ENCODE data around the gene THOP1. TPM values are rescaled to one million over a fixed set of nuclear protein-coding genes. Genes with fewer than 3 reads are reported as not detected.

Gene THOP1
- total RNA-seq = 10 to 100 TPM; 23.8 to 70.5 TPM
- polyA plus RNA-seq = 10 to 100 TPM; 58.7 to 71.9 TPM
- long read RNA-seq, donor 1, full-length matches to known transcripts = 6 of 6 reads
- long read RNA-seq, donor 1, partial matches to known transcripts = 0 of 6 reads
- long read RNA-seq, donor 1, other reads (novel, unspliced or antisense) = 0 of 6 reads
- long read RNA-seq, donor 2 = 0 reads
- long read RNA-seq, donor 3, full-length matches to known transcripts = 1 of 1 reads
- long read RNA-seq, donor 3, partial matches to known transcripts = 0 of 1 reads
- long read RNA-seq, donor 3, other reads (novel, unspliced or antisense) = 0 of 1 reads
- long read RNA-seq, donor 4, partial matches to known transcripts = 5 of 5 reads
- long read RNA-seq, donor 4, other reads (novel, unspliced or antisense) = 0 of 5 reads
- long read RNA-seq, donor 5, partial matches to known transcripts = 0 of 1 reads
- long read RNA-seq, donor 5, other reads (novel, unspliced or antisense) = 0 of 1 reads

DNA sequence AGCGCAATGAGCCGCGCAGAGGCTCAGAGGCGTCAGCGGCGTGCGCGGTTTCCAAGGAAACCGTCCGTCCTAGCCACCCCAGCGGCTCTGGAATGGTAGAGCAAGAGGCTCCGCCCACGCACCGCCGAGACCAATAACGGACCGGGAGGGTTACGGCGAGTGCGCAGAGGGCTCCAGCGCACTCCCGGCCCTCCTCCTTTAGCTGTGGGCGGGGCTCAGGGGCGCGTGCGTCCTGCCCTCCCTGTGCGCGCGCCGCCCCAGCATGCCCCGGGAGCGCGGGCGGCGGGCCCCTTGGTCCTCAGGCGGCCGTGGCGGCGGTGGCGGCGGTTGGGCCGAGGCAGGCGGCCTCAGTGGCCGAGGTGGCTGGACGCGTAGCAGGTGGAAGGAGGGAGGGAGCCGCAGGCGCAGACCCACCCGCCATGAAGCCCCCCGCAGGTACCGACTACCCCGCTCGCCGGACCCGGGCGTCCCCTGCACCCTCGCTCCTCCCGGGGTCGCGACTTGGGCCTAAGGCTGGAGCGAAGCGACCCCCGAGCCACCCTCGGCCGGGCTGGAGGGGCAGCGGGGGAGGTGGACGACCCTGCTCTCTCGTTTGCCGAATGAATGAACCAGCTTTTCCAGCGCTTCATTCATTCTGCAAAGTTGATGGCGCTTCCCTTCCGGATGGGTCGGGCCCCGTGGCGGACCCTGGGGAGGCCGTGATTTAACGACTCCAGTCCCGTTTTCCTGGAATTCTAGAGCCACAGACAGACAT, at the start of gene THOP1:
THOP1 (plus strand) TSS at position 260 of the 754 bp plus-strand sequence; CDS start at position 420, 160 bp downstream.
- WGBS, 2 donors = 0% methylated on average over 67 to 78 of the region's 78 CpGs
- Histone ChIP-seq H3K36me3 (ENCODE audit: control insufficient read depth in 4 of 4, insufficient read depth in 4 of 4, low read length in 4 of 4) (peaks cover 0 to 9% (median 0%) of the 10 kb centered on the region in 4 donors), H3K27ac (ENCODE audit: low read depth in 1 of 2, low read length in 1 of 2) (peak within 1 kb of the TSS; percentile 51 to 65), H3K4me1 (ENCODE audit: control insufficient read depth in 5 of 5, insufficient read depth in 5 of 5, low read length in 5 of 5) (peaks cover 9 to 25% (median 16%) of the 10 kb centered on the region in 5 donors), H3K9me3 (ENCODE audit: control insufficient read depth in 4 of 4, insufficient read depth in 3 of 4, low read length in 3 of 4) (no peaks in the 10 kb centered on the region), H3K27me3 (ENCODE audit: control insufficient read depth in 3 of 3, insufficient read depth in 3 of 3, low read length in 2 of 3) (no peaks in the 10 kb centered on the region), H3K9ac (ENCODE audit: insufficient read depth in 1 of 2, low read length in 2 of 2) (peak within 1 kb of the TSS; percentile 45 to 63), H3K4me3 (peak within 1 kb of the TSS; percentile 77)
- DNase-seq (peak; percentile 99), ATAC-seq (ENCODE audit: insufficient read depth, low FRiP score) (peak; percentile 91)
- TF ChIP-seq, protein P1, sequence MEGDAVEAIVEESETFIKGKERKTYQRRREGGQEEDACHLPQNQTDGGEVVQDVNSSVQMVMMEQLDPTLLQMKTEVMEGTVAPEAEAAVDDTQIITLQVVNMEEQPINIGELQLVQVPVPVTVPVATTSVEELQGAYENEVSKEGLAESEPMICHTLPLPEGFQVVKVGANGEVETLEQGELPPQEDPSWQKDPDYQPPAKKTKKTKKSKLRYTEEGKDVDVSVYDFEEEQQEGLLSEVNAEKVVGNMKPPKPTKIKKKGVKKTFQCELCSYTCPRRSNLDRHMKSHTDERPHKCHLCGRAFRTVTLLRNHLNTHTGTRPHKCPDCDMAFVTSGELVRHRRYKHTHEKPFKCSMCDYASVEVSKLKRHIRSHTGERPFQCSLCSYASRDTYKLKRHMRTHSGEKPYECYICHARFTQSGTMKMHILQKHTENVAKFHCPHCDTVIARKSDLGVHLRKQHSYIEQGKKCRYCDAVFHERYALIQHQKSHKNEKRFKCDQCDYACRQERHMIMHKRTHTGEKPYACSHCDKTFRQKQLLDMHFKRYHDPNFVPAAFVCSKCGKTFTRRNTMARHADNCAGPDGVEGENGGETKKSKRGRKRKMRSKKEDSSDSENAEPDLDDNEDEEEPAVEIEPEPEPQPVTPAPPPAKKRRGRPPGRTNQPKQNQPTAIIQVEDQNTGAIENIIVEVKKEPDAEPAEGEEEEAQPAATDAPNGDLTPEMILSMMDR (IDR thresholded peaks at IDR 0.05; ENCODE audit: control extremely low read depth, extremely low read depth) = no peak

DNA sequence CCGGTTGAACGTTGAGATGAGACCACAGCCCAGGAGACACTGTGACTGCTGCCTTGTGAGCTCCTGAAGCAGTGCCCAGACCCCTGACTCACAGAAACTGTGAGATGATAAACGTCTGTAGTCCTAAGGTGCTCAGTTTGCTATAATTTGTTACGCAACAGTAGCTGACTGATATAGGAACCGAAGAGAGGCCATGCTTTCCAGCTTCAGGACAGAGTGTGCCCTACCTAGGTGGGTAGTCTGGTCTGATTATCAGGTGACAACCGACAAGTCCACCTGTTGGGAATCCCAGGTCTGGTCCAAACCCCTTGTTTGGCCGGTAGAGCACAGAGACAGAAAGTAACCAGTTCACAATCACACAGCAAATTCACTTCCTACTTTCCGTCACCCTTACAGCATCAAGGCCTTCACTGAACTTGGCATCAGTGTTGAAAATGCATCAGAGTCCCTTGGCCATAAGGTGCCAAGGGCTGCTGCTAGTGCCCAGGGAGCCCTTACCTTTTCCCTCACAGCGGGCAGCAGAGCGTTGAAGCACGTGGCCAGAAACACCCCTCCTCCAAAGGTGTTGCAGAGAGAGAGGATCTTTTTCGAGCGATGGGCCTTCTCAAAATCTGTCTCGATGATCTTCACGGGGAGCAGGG, 48.6 kb upstream of the THOP1 start:
- peaks cover 0 to 35% (median 15%) of the 10 kb centered on the region in 4 donors for H3K36me3 ChIP-seq (ENCODE audit: control insufficient read depth in 4 of 4, insufficient read depth in 4 of 4, low read length in 4 of 4)
- no peak for ATAC-seq (ENCODE audit: insufficient read depth, low FRiP score)
- no peak overlapping the region for H3K9ac ChIP-seq (ENCODE audit: insufficient read depth in 1 of 2, low read length in 2 of 2)
- DNase-seq = no peak
- TF ChIP-seq, protein P1 (IDR thresholded peaks at IDR 0.05; ENCODE audit: control extremely low read depth, extremely low read depth) = no peak
- no peak overlapping the region for H3K4me3 ChIP-seq
- peaks cover 0 to 4% (median 1%) of the 10 kb centered on the region in 4 donors for H3K9me3 ChIP-seq (ENCODE audit: control insufficient read depth in 4 of 4, insufficient read depth in 3 of 4, low read length in 3 of 4)
- H3K4me1 ChIP-seq (ENCODE audit: control insufficient read depth in 5 of 5, insufficient read depth in 5 of 5, low read length in 5 of 5) = peaks cover 0 to 6% (median 3%) of the 10 kb centered on the region in 5 donors
- H3K27me3 ChIP-seq (ENCODE audit: control insufficient read depth in 3 of 3, insufficient read depth in 3 of 3, low read length in 2 of 3) = no peaks in the 10 kb centered on the region
- H3K27ac ChIP-seq (ENCODE audit: low read depth in 1 of 2, low read length in 1 of 2) = no peak overlapping the region
- WGBS, 2 donors = 80 to 93% methylated on average over 15 of the region's 15 CpGs

DNA sequence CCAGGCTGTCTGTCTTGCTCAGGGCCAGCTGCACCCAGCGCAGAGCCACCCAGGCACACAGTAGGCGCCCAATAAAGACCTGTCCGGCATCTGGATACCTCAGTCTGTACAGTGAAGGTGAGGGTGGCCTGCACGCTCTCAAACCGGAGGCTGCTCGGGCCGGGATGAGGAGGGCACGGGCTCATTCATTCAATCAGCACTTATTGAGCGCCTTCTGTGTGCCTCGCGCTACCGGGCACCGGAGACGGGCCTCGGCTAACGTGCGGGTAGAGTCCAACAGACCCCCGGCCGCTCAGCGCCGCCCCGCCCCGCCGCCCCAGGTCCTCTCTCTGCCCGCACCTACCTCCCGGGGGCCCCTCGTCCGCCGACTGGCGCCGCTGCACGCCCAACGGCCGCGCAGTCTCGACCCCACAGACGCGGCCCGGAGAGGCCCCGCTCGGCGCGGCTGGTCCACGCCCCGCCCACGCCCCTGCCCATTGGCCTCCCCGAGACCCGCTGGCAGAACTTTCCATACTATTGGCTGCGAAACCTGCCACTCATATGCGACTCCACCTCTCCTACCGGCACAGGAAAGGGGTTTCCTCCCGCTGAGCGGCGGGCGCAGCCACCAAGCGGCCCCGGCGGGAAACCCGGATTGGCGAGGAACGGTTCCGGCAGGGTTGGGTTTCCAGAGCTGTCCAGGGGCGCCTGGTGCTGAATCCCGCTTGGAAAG, 45.5 kb upstream of the THOP1 start, which contains the start of gene SLC39A3:
SLC39A3 (minus strand) TSS at position 416 of the 712 bp plus-strand sequence. CDS start 2,760 bp downstream, outside the sequence.
- Histone ChIP-seq H3K9ac (ENCODE audit: insufficient read depth in 1 of 2, low read length in 2 of 2) (peak within 1 kb of the TSS in 1 of 2 donors; percentile 58), H3K27me3 (ENCODE audit: control insufficient read depth in 3 of 3, insufficient read depth in 3 of 3, low read length in 2 of 3) (no peaks in the 10 kb centered on the region), H3K36me3 (ENCODE audit: control insufficient read depth in 4 of 4, insufficient read depth in 4 of 4, low read length in 4 of 4) (peaks cover 0 to 17% (median 11%) of the 10 kb centered on the region in 4 donors), H3K4me1 (ENCODE audit: control insufficient read depth in 5 of 5, insufficient read depth in 5 of 5, low read length in 5 of 5) (peaks cover 0 to 6% (median 3%) of the 10 kb centered on the region in 5 donors), H3K27ac (ENCODE audit: low read depth in 1 of 2, low read length in 1 of 2) (no peak within 1 kb of the TSS), H3K9me3 (ENCODE audit: control insufficient read depth in 4 of 4, insufficient read depth in 3 of 4, low read length in 3 of 4) (peaks cover 0 to 4% (median 1%) of the 10 kb centered on the region in 4 donors), H3K4me3 (peak within 1 kb of the TSS; percentile 97)
- ATAC-seq (ENCODE audit: insufficient read depth, low FRiP score) (peak; percentile 99), DNase-seq (peak; percentile 99 to 100 (median 99))
- TF ChIP-seq, protein P1 (IDR thresholded peaks at IDR 0.05; ENCODE audit: control extremely low read depth, extremely low read depth) = peak; percentile 20
- WGBS, 2 donors = 1 to 2% methylated on average over 40 to 64 of the region's 64 CpGs

Data from lung (tissue), 16 donors.